ENCODE measurements around the gene ITLN1.

GRCh38 chr1:160853754-160854153 is 31.2 kb downstream of the ITLN1 start:
- TF ChIP-seq, protein P1, sequence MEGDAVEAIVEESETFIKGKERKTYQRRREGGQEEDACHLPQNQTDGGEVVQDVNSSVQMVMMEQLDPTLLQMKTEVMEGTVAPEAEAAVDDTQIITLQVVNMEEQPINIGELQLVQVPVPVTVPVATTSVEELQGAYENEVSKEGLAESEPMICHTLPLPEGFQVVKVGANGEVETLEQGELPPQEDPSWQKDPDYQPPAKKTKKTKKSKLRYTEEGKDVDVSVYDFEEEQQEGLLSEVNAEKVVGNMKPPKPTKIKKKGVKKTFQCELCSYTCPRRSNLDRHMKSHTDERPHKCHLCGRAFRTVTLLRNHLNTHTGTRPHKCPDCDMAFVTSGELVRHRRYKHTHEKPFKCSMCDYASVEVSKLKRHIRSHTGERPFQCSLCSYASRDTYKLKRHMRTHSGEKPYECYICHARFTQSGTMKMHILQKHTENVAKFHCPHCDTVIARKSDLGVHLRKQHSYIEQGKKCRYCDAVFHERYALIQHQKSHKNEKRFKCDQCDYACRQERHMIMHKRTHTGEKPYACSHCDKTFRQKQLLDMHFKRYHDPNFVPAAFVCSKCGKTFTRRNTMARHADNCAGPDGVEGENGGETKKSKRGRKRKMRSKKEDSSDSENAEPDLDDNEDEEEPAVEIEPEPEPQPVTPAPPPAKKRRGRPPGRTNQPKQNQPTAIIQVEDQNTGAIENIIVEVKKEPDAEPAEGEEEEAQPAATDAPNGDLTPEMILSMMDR (IDR thresholded peaks at IDR 0.05): no peak
- no peak for TF ChIP-seq POLR2A (IDR thresholded peaks at IDR 0.05)
